Measurements from ENCODE around the gene CAPZB.
A peak's percentile ranks its signal among the peaks of the same experiment; 100 is the strongest.

- no peak for TF ChIP-seq CTCF (IDR thresholded peaks at IDR 0.05)
- no peak for TF ChIP-seq EP300 (IDR thresholded peaks at IDR 0.05)
- TF ChIP-seq POLR2A (IDR thresholded peaks at IDR 0.05) = peak; percentile 71 to 78
- peak; percentile 75 to 92 (median 88) for TF ChIP-seq POLR2AphosphoS5 (IDR thresholded peaks at IDR 0.05)
Observed at GRCh38 chr1:19485362-19486187, at the start of gene CAPZB.

All from sigmoid colon (tissue), 4 donors.